ENCODE data around the gene TTC27.

The TTC27 gene

DNA sequence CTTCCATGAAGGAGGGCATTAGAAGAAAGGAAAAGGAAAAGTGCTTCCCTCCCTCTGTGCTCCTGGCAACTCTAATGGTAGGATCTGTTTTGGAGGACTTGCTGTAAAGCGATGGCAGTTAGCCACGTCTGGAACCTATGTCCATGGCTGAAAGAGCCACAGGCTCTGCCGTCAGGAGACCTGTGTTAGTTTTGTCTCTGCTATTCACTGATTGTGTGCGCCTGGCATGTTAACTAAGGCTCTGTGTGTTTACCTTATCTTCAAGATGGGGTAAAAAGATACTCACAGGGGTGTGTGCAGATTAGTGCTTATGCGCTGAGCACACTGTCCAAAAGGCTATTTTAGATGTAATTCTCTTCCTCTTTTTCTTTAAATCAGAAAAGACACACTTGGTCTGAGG, 209.1 kb downstream of the TTC27 start:
- H3K36me3 ChIP-seq (ENCODE audit: insufficient read depth, low read length) = no peaks in the 10 kb centered on the region
- H3K9me3 ChIP-seq (ENCODE audit: insufficient read depth, low read length, severe bottlenecking) = no peaks in the 10 kb centered on the region
- H3K4me2 ChIP-seq (ENCODE audit: insufficient read depth, low read length) = no peak overlapping the region
- H3K27ac ChIP-seq (ENCODE audit: low read length) = no peak overlapping the region
- DNase-seq (no peak), ATAC-seq (ENCODE audit: insufficient read depth, low read depth) (no peak)
- no peak overlapping the region for H3K4me3 ChIP-seq (ENCODE audit: low read depth in 1 of 2, low read length in 2 of 2)
- no peaks in the 10 kb centered on the region for H3K27me3 ChIP-seq (ENCODE audit: insufficient read depth, low read length, poor library complexity)
- H4K20me1 ChIP-seq (ENCODE audit: insufficient read depth, low read length) = no peaks in the 10 kb centered on the region
- H3K9ac ChIP-seq (ENCODE audit: low read depth, low read length) = no peak overlapping the region; the same call in 1 of the 2 replicates
- TF ChIP-seq EZH2 (IDR thresholded peaks at IDR 0.05; ENCODE audit: borderline replicate concordance, low read depth, low read length, severe bottlenecking) (no peak), CTCF (IDR thresholded peaks at IDR 0.05; ENCODE audit: borderline replicate concordance, extremely low read depth, low read length, poor library complexity, severe bottlenecking) (no peak)
- no peak overlapping the region for H2AFZ ChIP-seq (ENCODE audit: low read depth, low read length)
- no peaks in the 10 kb centered on the region for H3K4me1 ChIP-seq (ENCODE audit: insufficient read depth, low read length)
- no peaks in the 10 kb centered on the region for H3K79me2 ChIP-seq (ENCODE audit: insufficient read depth, low read length)

DNA sequence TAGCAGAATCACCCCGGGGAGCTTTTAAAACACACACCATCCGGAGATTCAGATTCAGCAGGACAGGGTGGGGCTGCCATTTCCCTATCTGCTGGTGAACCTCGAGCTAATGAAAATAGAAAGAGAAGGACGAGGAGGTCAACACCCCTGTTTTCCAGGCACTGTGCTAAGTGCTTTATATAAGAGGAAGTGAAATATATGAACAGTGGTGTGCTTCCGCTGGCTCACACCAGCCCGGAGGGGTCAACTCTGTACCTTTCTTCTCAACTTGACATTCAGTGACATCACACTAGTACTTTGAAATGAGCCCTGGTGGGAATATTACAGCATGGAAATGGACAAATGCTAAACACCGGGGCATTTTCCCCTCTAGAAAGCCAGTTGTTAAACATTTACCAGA, 210.6 kb downstream of the TTC27 start:
- no peaks in the 10 kb centered on the region for H4K20me1 ChIP-seq (ENCODE audit: insufficient read depth, low read length)
- H3K36me3 ChIP-seq (ENCODE audit: insufficient read depth, low read length) = no peaks in the 10 kb centered on the region
- ATAC-seq (ENCODE audit: insufficient read depth, low read depth) (no peak), DNase-seq (no peak)
- TF ChIP-seq EZH2 (IDR thresholded peaks at IDR 0.05; ENCODE audit: borderline replicate concordance, low read depth, low read length, severe bottlenecking) = no peak
- no peak for TF ChIP-seq CTCF (IDR thresholded peaks at IDR 0.05; ENCODE audit: borderline replicate concordance, extremely low read depth, low read length, poor library complexity, severe bottlenecking)
- no peak overlapping the region for H2AFZ ChIP-seq (ENCODE audit: low read depth, low read length)
- H3K79me2 ChIP-seq (ENCODE audit: insufficient read depth, low read length) = no peaks in the 10 kb centered on the region
- H3K27me3 ChIP-seq (ENCODE audit: insufficient read depth, low read length, poor library complexity) = no peaks in the 10 kb centered on the region
- H3K9me3 ChIP-seq (ENCODE audit: insufficient read depth, low read length, severe bottlenecking) = no peaks in the 10 kb centered on the region
- no peak overlapping the region for H3K27ac ChIP-seq (ENCODE audit: low read length)
- no peak overlapping the region for H3K4me2 ChIP-seq (ENCODE audit: insufficient read depth, low read length)
- no peak overlapping the region for H3K9ac ChIP-seq (ENCODE audit: low read depth, low read length)
- H3K4me3 ChIP-seq (ENCODE audit: low read depth in 1 of 2, low read length in 2 of 2) = no peak overlapping the region
- no peaks in the 10 kb centered on the region for H3K4me1 ChIP-seq (ENCODE audit: insufficient read depth, low read length)

- DNase-seq = no peak
- Histone ChIP-seq H3K4me1 (ENCODE audit: insufficient read depth, low read length) (no peaks in the 10 kb centered on the region), H2AFZ (ENCODE audit: low read depth, low read length) (no peak overlapping the region), H3K27me3 (ENCODE audit: insufficient read depth, low read length, poor library complexity) (no peaks in the 10 kb centered on the region), H4K20me1 (ENCODE audit: insufficient read depth, low read length) (no peaks in the 10 kb centered on the region), H3K9me3 (ENCODE audit: insufficient read depth, low read length, severe bottlenecking) (no peaks in the 10 kb centered on the region), H3K4me2 (ENCODE audit: insufficient read depth, low read length) (no peak overlapping the region), H3K4me3 (ENCODE audit: low read depth in 1 of 2, low read length in 2 of 2) (no peak overlapping the region), H3K9ac (ENCODE audit: low read depth, low read length) (no peak overlapping the region), H3K79me2 (ENCODE audit: insufficient read depth, low read length) (no peaks in the 10 kb centered on the region), H3K36me3 (ENCODE audit: insufficient read depth, low read length) (no peaks in the 10 kb centered on the region), H3K27ac (ENCODE audit: low read length) (no peak overlapping the region)
- TF ChIP-seq EZH2 (IDR thresholded peaks at IDR 0.05; ENCODE audit: borderline replicate concordance, low read depth, low read length, severe bottlenecking) = no peak
- TF ChIP-seq CTCF (IDR thresholded peaks at IDR 0.05; ENCODE audit: borderline replicate concordance, extremely low read depth, low read length, poor library complexity, severe bottlenecking) = no peak
- no peak for ATAC-seq (ENCODE audit: insufficient read depth, low read depth)
Measured at GRCh38 chr2:32838949-32839348, 211.1 kb downstream of the TTC27 start.

Measured in DND-41 (cell line).